IMR-90 (cell line): ENCODE data around the gene TMEM205. TPM values are rescaled to one million over a fixed set of nuclear protein-coding genes. Genes with fewer than 3 reads are reported as not detected.

Experiments used
- BHLHE40 ChIP-seq: fragments of 150-350 bp; IDR thresholded peaks from 2 replicates; pipeline ENCODE4 v1.6.1; 2016; ENCODE audit warnings: mild to moderate bottlenecking, low read depth, low read length
- CHD1 ChIP-seq: IDR thresholded peaks from 2 replicates; pipeline ENCODE4 v1.6.1; 2012; ENCODE audit warnings: low read depth, low read length, improper control_type of control experiment
- MAZ ChIP-seq: IDR thresholded peaks from 2 replicates; pipeline ENCODE4 v1.6.1; 2012; ENCODE audit warnings: low read depth, mild to moderate bottlenecking, low read length, improper control_type of control experiment, moderate library complexity, borderline replicate concordance
- POLR2A ChIP-seq: IDR thresholded peaks from 2 replicates; pipeline ENCODE4 v1.6.1; 2012; ENCODE audit warnings: mild to moderate bottlenecking, low read depth, low read length
- RCOR1 ChIP-seq: IDR thresholded peaks from 2 replicates; pipeline ENCODE4 v1.6.1; 2012; ENCODE audit warnings: mild to moderate bottlenecking, low read length, improper control_type of control experiment; ENCODE audit not compliant: insufficient replicate concordance
- polyA plus RNA-seq, 3 experiments: library from polyadenylated mRNA; depleted of rRNA; stranded (reverse); fragments of >200 nt; gene quantifications; 2 replicates each; pipeline ENCODE4 v1.2.3, GENCODE V29; 2012; ENCODE audit warnings: low replicate concordance in 1 of 3
- total RNA-seq: library from RNA; depleted of rRNA; stranded (reverse); fragments of >200 nt; gene quantifications from 2 replicates; pipeline ENCODE4 v1.2.3, GENCODE V29; 2012
- TF ChIP-seq, protein P1 (sequence below): fragments of 150-350 bp; IDR thresholded peaks from 2 replicates; pipeline ENCODE4 v1.6.1; 2017; ENCODE audit warnings: mild to moderate bottlenecking, antibody characterized with exemption, low read length, low read depth

The TMEM205 gene
- total and polyA plus RNA-seq, 2 of the 4 experiments (the other 2 are of a cell fraction) = 110 to 136 TPM

DNA sequence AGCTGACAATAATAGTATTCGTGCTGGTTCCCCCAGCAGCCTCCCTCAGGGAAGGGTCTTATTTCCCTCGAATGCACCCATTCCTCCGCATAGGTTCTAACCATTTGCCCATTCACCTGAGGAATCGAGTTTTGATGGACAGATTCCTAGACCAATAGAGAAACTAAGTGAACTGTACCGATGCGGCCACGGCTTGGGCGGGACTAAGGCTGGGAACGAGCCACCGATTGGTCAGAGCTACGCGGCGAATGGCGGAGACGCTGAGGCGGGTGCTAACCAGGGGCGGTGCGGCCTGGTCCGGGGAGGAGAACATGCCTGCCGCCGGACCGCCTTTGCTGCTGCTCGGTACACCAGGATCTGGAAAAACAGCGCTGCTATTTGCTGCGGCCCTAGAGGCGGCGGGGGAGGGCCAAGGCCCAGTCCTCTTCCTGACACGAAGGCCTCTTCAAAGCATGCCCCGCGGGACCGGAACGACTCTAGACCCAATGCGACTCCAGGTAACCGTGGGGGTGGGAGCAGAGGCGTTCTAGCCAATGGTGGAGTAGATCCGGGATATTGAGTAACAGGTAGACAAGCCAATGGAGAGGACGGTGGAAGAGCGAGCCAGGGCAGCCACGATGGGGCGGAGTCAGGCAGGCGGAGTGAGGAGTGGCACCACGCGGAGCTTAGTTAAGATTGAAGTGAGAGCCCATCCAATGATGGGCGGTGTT, 28.5 kb upstream of the TMEM205 start, which contains the start of gene SWSAP1 (continued):
- TF ChIP-seq CHD1 (0 out of 2 replicates have a peak, but pooled peaks have one; percentile 0), RCOR1 (no peak), BHLHE40 (no peak), MAZ (peak; percentile 48; the same call in 1 of the 2 replicates), POLR2A (peak; percentile 75)
- TF ChIP-seq, protein P1, sequence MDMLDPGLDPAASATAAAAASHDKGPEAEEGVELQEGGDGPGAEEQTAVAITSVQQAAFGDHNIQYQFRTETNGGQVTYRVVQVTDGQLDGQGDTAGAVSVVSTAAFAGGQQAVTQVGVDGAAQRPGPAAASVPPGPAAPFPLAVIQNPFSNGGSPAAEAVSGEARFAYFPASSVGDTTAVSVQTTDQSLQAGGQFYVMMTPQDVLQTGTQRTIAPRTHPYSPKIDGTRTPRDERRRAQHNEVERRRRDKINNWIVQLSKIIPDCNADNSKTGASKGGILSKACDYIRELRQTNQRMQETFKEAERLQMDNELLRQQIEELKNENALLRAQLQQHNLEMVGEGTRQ = peak; percentile 72
